ENCODE results near the gene ZNF775.

Gene ZNF775

GRCh38 chr7:150412518-150413488 is 33.7 kb downstream of the ZNF775 start:
- DNase-seq (ENCODE audit: low spot score), result no peak

- DNase-seq (ENCODE audit: low spot score), result no peak
Measured at GRCh38 chr7:150413640-150414081, 34.5 kb downstream of the ZNF775 start.

GRCh38 chr7:150415161-150416153 is 36.3 kb downstream of the ZNF775 start:
- DNase-seq (ENCODE audit: low spot score), result peak; percentile 25

- DNase-seq (ENCODE audit: low spot score), result no peak
Measured at GRCh38 chr7:150417239-150417638, 38.1 kb downstream of the ZNF775 start.

- DNase-seq (ENCODE audit: low spot score), result peak; percentile 37
Measured at GRCh38 chr7:150417863-150418262, 38.7 kb downstream of the ZNF775 start.

- DNase-seq (ENCODE audit: low spot score), result peak; percentile 22
Measured at GRCh38 chr7:150420242-150420641, 41.1 kb downstream of the ZNF775 start.

- DNase-seq (ENCODE audit: low spot score), result peak; percentile 85
Measured at GRCh38 chr7:150420987-150421674, 42.0 kb downstream of the ZNF775 start.

- DNase-seq (ENCODE audit: low spot score), result peak; percentile 32
Measured at GRCh38 chr7:150421831-150422230, 42.7 kb downstream of the ZNF775 start.

GRCh38 chr7:150425670-150426069 is 46.5 kb downstream of the ZNF775 start:
- DNase-seq (ENCODE audit: low spot score), result peak; percentile 11

GRCh38 chr7:150428671-150429451 is 49.7 kb downstream of the ZNF775 start:
- peak; percentile 51 for DNase-seq (ENCODE audit: low spot score)

GRCh38 chr7:150429699-150430098 is 50.6 kb downstream of the ZNF775 start:
- DNase-seq (ENCODE audit: low spot score), result peak; percentile 18

- DNase-seq (ENCODE audit: low spot score), result no peak
Measured at GRCh38 chr7:150430465-150431085, 51.4 kb downstream of the ZNF775 start.

- no peak for DNase-seq (ENCODE audit: low spot score)
Measured at GRCh38 chr7:150431839-150432658, 52.9 kb downstream of the ZNF775 start.

GRCh38 chr7:150432915-150433892 is 54.1 kb downstream of the ZNF775 start:
- peak; percentile 34 for DNase-seq (ENCODE audit: low spot score)

- DNase-seq (ENCODE audit: low spot score), result no peak
Measured at GRCh38 chr7:150434240-150434639, 55.1 kb downstream of the ZNF775 start.

GRCh38 chr7:150435047-150435389 is 55.9 kb downstream of the ZNF775 start:
- no peak for DNase-seq (ENCODE audit: low spot score)

- DNase-seq (ENCODE audit: low spot score), result no peak
Measured at GRCh38 chr7:150435390-150436073, 56.4 kb downstream of the ZNF775 start.

GRCh38 chr7:150439967-150440366 is 60.8 kb downstream of the ZNF775 start:
- no peak for DNase-seq (ENCODE audit: low spot score)
